GM12878 (cell line): ENCODE results near the gene ZNF573. TPM values are rescaled to one million over a fixed set of nuclear protein-coding genes. Genes with fewer than 3 reads are reported as not detected.

ENCODE experiments used
- CREB1 ChIP-seq: IDR thresholded peaks from 2 replicates; pipeline ENCODE4 v1.6.1; 2012; ENCODE audit warnings: low read depth, mild to moderate bottlenecking, inconsistent platforms
- IKZF2 ChIP-seq, 2 experiments: fragments of 450-650 bp; IDR thresholded peaks; 2 replicates each; pipeline ENCODE4 v1.6.1; 2017; ENCODE audit warnings: mild to moderate bottlenecking in 2 of 2, moderate library complexity in 2 of 2
- KLF5 ChIP-seq: fragments of 450-650 bp; IDR thresholded peaks from 2 replicates; pipeline ENCODE4 v1.6.1; 2014; ENCODE audit warnings: mild to moderate bottlenecking; ENCODE audit not compliant: partially characterized antibody
- RUNX3 ChIP-seq: IDR thresholded peaks from 2 replicates; pipeline ENCODE4 v1.6.1; 2012; ENCODE audit warnings: low read length, inconsistent platforms
- polyA plus RNA-seq, 11 experiments: library from polyadenylated mRNA; depleted of rRNA in 4 of 11; unstranded in 6 of 11; stranded (reverse) in 5 of 11; fragments of >200 nt; fragmentation: Nextera tagmentation in 4 of 11; fragmentation: Illumina TruSeq in 1 of 11; extraction: Ambion mirVana in 4 of 11; extraction: Trizol in 1 of 11; gene quantifications; 1 replicate in 1 of 11; 2 replicates in 10 of 11; pipeline versions ENCODE4 v1.2.1 to v1.2.3, GENCODE V29; 2011 to 2016; ENCODE audit warnings: inconsistent platforms in 2 of 11, missing spikeins in 2 of 11, low read depth in 1 of 11
- small RNA-seq: library from RNA; depleted of rRNA; stranded (forward); fragments of <200 nt; gene quantifications from one replicate; pipeline ENCODE3, GENCODE V24; 2014
- total RNA-seq, 4 experiments: library from RNA; depleted of rRNA in 3 of 4; stranded (reverse); fragments of >200 nt in 3 of 4; fragmentation: Illumina TruSeq in 1 of 4; extraction: Trizol in 1 of 4; gene quantifications; 2 replicates each; pipeline versions ENCODE4 v1.2.1 to v1.2.3, GENCODE V29; 2013 to 2021
- TF ChIP-seq, protein P1 (sequence below): fragments of 450-650 bp; IDR thresholded peaks from 2 replicates; pipeline ENCODE4 v1.6.1; 2017; ENCODE audit warnings: mild to moderate bottlenecking, low read depth, inconsistent platforms; ENCODE audit not compliant: poor library complexity, severe bottlenecking

Gene ZNF573
- total and polyA plus RNA-seq, 10 of the 15 experiments (the other 5 are each of a cell fraction or from before 2014, with no cell fraction given) = 0.38 to 5.5 (median 2.4) TPM

DNA sequence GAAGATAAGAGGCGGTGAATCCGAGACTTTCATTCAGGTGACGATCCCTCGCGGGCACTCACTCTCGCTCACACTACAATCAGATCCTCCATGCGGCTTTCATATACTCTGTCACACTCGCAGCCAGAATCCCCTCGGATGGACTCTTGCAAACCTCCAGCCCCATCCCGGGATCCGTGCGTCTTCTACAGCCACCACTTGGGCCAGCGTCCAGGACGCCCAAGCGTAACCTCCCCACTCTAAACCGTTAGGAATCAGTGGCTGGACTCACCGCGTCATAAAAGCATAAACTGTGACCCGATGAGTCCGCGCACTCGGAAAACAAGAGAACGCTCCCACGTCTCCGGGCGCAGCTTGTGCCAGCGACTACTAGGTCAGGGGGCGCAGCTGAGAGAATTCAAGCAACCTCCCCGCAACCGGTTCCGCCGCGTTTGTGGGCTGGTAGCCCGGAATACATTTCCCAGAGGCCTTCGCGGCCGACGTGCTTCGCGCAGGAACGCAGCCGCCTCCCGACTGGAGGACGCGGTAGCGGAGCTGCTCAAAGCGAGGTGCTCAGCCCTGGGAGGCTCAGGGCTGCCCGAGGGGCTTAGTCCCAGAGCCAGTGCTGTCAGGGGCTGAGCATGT is 87.4 kb downstream of the ZNF573 start (continued):
- no peak for TF ChIP-seq KLF5
- TF ChIP-seq, protein P1, sequence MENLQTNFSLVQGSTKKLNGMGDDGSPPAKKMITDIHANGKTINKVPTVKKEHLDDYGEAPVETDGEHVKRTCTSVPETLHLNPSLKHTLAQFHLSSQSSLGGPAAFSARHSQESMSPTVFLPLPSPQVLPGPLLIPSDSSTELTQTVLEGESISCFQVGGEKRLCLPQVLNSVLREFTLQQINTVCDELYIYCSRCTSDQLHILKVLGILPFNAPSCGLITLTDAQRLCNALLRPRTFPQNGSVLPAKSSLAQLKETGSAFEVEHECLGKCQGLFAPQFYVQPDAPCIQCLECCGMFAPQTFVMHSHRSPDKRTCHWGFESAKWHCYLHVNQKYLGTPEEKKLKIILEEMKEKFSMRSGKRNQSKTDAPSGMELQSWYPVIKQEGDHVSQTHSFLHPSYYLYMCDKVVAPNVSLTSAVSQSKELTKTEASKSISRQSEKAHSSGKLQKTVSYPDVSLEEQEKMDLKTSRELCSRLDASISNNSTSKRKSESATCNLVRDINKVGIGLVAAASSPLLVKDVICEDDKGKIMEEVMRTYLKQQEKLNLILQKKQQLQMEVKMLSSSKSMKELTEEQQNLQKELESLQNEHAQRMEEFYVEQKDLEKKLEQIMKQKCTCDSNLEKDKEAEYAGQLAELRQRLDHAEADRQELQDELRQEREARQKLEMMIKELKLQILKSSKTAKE = no peak
- peak; percentile 34; the same call in 1 of the 2 replicates for TF ChIP-seq RUNX3
- TF ChIP-seq IKZF2 (IDR thresholded peaks at IDR 0.05) = no peak
- peak; percentile 44 for TF ChIP-seq CREB1

Small RNA genes within 50 kb of the gene (small RNA-seq; reads per million reads assigned to genes)
- gene SELENOKP1 = not detected

Other genes starting within 250 kb of the ZNF573 start
- gene ZNF571, start 184.8 kb downstream of the ZNF573 start, total RNA-seq (2014; rRNA removed) = 0.22 and 0.34 TPM in 2 replicates
- 0.45 and 0.51 TPM in 2 replicates for gene ZNF571, start 184.8 kb downstream of the ZNF573 start, total RNA-seq (2014; rRNA removed; fragmentation: Illumina TruSeq; extraction: Trizol)
- 0.38 and 0.56 TPM in 2 replicates for gene ZNF571, start 184.8 kb downstream of the ZNF573 start, total RNA-seq (2021)
- gene ZNF571, start 184.8 kb downstream of the ZNF573 start, polyA plus RNA-seq (2011; rRNA removed) = 1.5 and 4.6 TPM in 2 replicates
- gene ZNF571, start 184.8 kb downstream of the ZNF573 start, polyA plus RNA-seq (2014; fragmentation: Illumina TruSeq; extraction: Trizol) = 0.38 and 0.44 TPM in 2 replicates
- under 1 TPM; 0.27 to 0.92 TPM for gene ZNF571, start 184.8 kb downstream of the ZNF573 start, polyA plus RNA-seq (2014; fragmentation: Nextera tagmentation; extraction: Ambion mirVana)
- gene ZNF571, start 184.8 kb downstream of the ZNF573 start, polyA plus RNA-seq (2014; rRNA removed) = 0.19 and 0.46 TPM in 2 replicates
- under 1 TPM; 0.57 to 0.99 TPM for gene ZNF571, start 184.8 kb downstream of the ZNF573 start, polyA plus RNA-seq (2016; fragmentation: Nextera tagmentation; extraction: Ambion mirVana)
- 0.17 and 0.38 TPM in 2 replicates for gene ZNF540, start 184.7 kb downstream of the ZNF573 start, total RNA-seq (2014; rRNA removed)
- gene ZNF540, start 184.7 kb downstream of the ZNF573 start, total RNA-seq (2014; rRNA removed; fragmentation: Illumina TruSeq; extraction: Trizol) = 0.18 and 0.41 TPM in 2 replicates
- gene ZNF540, start 184.7 kb downstream of the ZNF573 start, total RNA-seq (2021) = 0.21 TPM in 1 of 2 replicates, not detected in the other
- gene ZNF540, start 184.7 kb downstream of the ZNF573 start, polyA plus RNA-seq (2011; rRNA removed) = 2.3 and 3.4 TPM in 2 replicates
- 0.24 and 0.31 TPM in 2 replicates for gene ZNF540, start 184.7 kb downstream of the ZNF573 start, polyA plus RNA-seq (2014; fragmentation: Illumina TruSeq; extraction: Trizol)
- 1 to 10 TPM in 1 of 2 experiments, under 1 TPM in 1; 0.60 to 1.3 TPM for gene ZNF540, start 184.7 kb downstream of the ZNF573 start, polyA plus RNA-seq (2014; fragmentation: Nextera tagmentation; extraction: Ambion mirVana)
- 0.24 and 0.60 TPM in 2 replicates for gene ZNF540, start 184.7 kb downstream of the ZNF573 start, polyA plus RNA-seq (2014; rRNA removed)
- gene ZNF540, start 184.7 kb downstream of the ZNF573 start, polyA plus RNA-seq (2016; fragmentation: Nextera tagmentation; extraction: Ambion mirVana) = under 1 TPM; 0.54 to 0.76 TPM
- 7.7 and 12.8 TPM in 2 replicates for gene ZFP30, start 124.1 kb downstream of the ZNF573 start, total RNA-seq (2014; rRNA removed)
- 12.8 and 12.9 TPM in 2 replicates for gene ZFP30, start 124.1 kb downstream of the ZNF573 start, total RNA-seq (2014; rRNA removed; fragmentation: Illumina TruSeq; extraction: Trizol)
- 11.6 and 12.5 TPM in 2 replicates for gene ZFP30, start 124.1 kb downstream of the ZNF573 start, total RNA-seq (2021)
- gene ZFP30, start 124.1 kb downstream of the ZNF573 start, polyA plus RNA-seq (2011; rRNA removed) = 7.0 and 12.2 TPM in 2 replicates
- gene ZFP30, start 124.1 kb downstream of the ZNF573 start, polyA plus RNA-seq (2014; fragmentation: Illumina TruSeq; extraction: Trizol) = 6.1 and 6.8 TPM in 2 replicates
- 1 to 10 TPM; 1.4 to 2.2 TPM for gene ZFP30, start 124.1 kb downstream of the ZNF573 start, polyA plus RNA-seq (2014; fragmentation: Nextera tagmentation; extraction: Ambion mirVana)
- gene ZFP30, start 124.1 kb downstream of the ZNF573 start, polyA plus RNA-seq (2014; rRNA removed) = 4.7 and 7.5 TPM in 2 replicates
- gene ZFP30, start 124.1 kb downstream of the ZNF573 start, polyA plus RNA-seq (2016; fragmentation: Nextera tagmentation; extraction: Ambion mirVana) = 1 to 10 TPM; 4.1 to 5.4 TPM
- 2.1 and 2.7 TPM in 2 replicates for gene ZNF607, start 59.8 kb downstream of the ZNF573 start, total RNA-seq (2014; rRNA removed)
- 3.1 and 3.4 TPM in 2 replicates for gene ZNF607, start 59.8 kb downstream of the ZNF573 start, total RNA-seq (2014; rRNA removed; fragmentation: Illumina TruSeq; extraction: Trizol)
- gene ZNF607, start 59.8 kb downstream of the ZNF573 start, total RNA-seq (2021) = 3.9 and 5.7 TPM in 2 replicates
- 1.4 TPM in 2 replicates for gene ZNF607, start 59.8 kb downstream of the ZNF573 start, polyA plus RNA-seq (2011; rRNA removed)
- 2.4 and 2.5 TPM in 2 replicates for gene ZNF607, start 59.8 kb downstream of the ZNF573 start, polyA plus RNA-seq (2014; fragmentation: Illumina TruSeq; extraction: Trizol)
- under 1 TPM; 0.47 to 0.90 TPM for gene ZNF607, start 59.8 kb downstream of the ZNF573 start, polyA plus RNA-seq (2014; fragmentation: Nextera tagmentation; extraction: Ambion mirVana)
- 1.9 and 2.1 TPM in 2 replicates for gene ZNF607, start 59.8 kb downstream of the ZNF573 start, polyA plus RNA-seq (2014; rRNA removed)
- 1 to 10 TPM; 3.0 to 3.6 TPM for gene ZNF607, start 59.8 kb downstream of the ZNF573 start, polyA plus RNA-seq (2016; fragmentation: Nextera tagmentation; extraction: Ambion mirVana)
- gene WDR87, start 127.0 kb upstream of the ZNF573 start, total RNA-seq (2014; rRNA removed) = under 0.01 TPM in 1 of 2 replicates, not detected in the other
- not detected in 2 replicates for gene WDR87, start 127.0 kb upstream of the ZNF573 start, total RNA-seq (2014; rRNA removed; fragmentation: Illumina TruSeq; extraction: Trizol)
- not detected in 2 replicates for gene WDR87, start 127.0 kb upstream of the ZNF573 start, total RNA-seq (2021)
- gene WDR87, start 127.0 kb upstream of the ZNF573 start, polyA plus RNA-seq (2011; rRNA removed) = not detected in 2 replicates
- gene WDR87, start 127.0 kb upstream of the ZNF573 start, polyA plus RNA-seq (2014; fragmentation: Illumina TruSeq; extraction: Trizol) = 0.03 TPM in 1 of 2 replicates, not detected in the other
- gene WDR87, start 127.0 kb upstream of the ZNF573 start, polyA plus RNA-seq (2014; fragmentation: Nextera tagmentation; extraction: Ambion mirVana) = not detected
- gene WDR87, start 127.0 kb upstream of the ZNF573 start, polyA plus RNA-seq (2014; rRNA removed) = not detected in 2 replicates
- not detected for gene WDR87, start 127.0 kb upstream of the ZNF573 start, polyA plus RNA-seq (2016; fragmentation: Nextera tagmentation; extraction: Ambion mirVana)
- 21.8 and 23.7 TPM in 2 replicates for gene SIPA1L3, start 127.6 kb upstream of the ZNF573 start, total RNA-seq (2014; rRNA removed)
- 25.1 and 25.2 TPM in 2 replicates for gene SIPA1L3, start 127.6 kb upstream of the ZNF573 start, total RNA-seq (2014; rRNA removed; fragmentation: Illumina TruSeq; extraction: Trizol)
- 66.2 and 71.1 TPM in 2 replicates for gene SIPA1L3, start 127.6 kb upstream of the ZNF573 start, total RNA-seq (2021)
- gene SIPA1L3, start 127.6 kb upstream of the ZNF573 start, polyA plus RNA-seq (2011; rRNA removed) = 8.5 and 14.3 TPM in 2 replicates
- 14.5 and 19.1 TPM in 2 replicates for gene SIPA1L3, start 127.6 kb upstream of the ZNF573 start, polyA plus RNA-seq (2014; fragmentation: Illumina TruSeq; extraction: Trizol)
- gene SIPA1L3, start 127.6 kb upstream of the ZNF573 start, polyA plus RNA-seq (2014; fragmentation: Nextera tagmentation; extraction: Ambion mirVana) = under 1 TPM; 0.24 to 0.63 TPM
- 19.2 and 24.2 TPM in 2 replicates for gene SIPA1L3, start 127.6 kb upstream of the ZNF573 start, polyA plus RNA-seq (2014; rRNA removed)
- 10 to 100 TPM; 17.7 to 23.3 TPM for gene SIPA1L3, start 127.6 kb upstream of the ZNF573 start, polyA plus RNA-seq (2016; fragmentation: Nextera tagmentation; extraction: Ambion mirVana)